ENCODE data around the gene ELOB.
"Not testable (repeated sequence)": the region's sequence is repeated elsewhere in the genome, so short reads cannot be mapped to it uniquely, and the experiment has no call there.

The ELOB gene

DNA sequence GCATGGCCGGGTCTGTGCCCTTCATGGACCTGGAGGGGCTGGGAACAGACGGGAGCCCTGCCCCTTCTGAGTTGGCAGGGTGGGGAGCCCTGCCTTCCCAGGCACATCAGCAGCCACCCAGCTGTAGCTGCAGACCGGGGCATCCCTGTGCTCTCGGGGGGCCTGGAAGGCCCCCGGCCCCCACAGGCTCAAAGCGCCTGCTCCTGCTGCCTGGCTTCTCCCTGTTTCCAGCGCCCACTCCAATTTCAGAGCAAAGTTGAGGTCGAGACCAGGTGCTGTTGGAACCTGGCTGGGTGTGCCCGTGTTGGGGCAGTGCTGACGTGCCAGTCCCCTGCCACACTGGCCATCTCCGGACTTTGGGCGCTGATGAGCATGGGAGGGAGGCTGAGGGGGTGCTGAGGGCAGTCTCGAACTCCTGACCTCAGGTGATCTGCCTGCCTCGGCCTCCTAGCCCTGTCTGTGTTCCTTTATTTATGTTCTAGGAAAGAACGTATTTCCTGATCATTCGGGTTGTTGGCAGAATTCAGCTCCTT, 52.2 kb downstream of the ELOB start:
- Histone ChIP-seq H4K20me1 (ENCODE audit: insufficient read depth, low read length) (no peaks in the 10 kb centered on the region), H3K4me1 (ENCODE audit: insufficient read depth, low read length) (peaks cover 19% of the 10 kb centered on the region), H3K4me2 (ENCODE audit: insufficient read depth, low read length) (no peak overlapping the region), H3K79me2 (ENCODE audit: insufficient read depth, low read length) (no peaks in the 10 kb centered on the region), H3K9ac (ENCODE audit: low read depth, low read length) (no peak overlapping the region), H3K27ac (ENCODE audit: low read length) (no peak overlapping the region), H3K27me3 (ENCODE audit: insufficient read depth, low read length, poor library complexity) (peaks cover 5% of the 10 kb centered on the region), H2AFZ (ENCODE audit: low read depth, low read length) (no peak overlapping the region), H3K4me3 (ENCODE audit: low read depth in 1 of 2, low read length in 2 of 2) (no peak overlapping the region), H3K36me3 (ENCODE audit: insufficient read depth, low read length) (no peaks in the 10 kb centered on the region), H3K9me3 (ENCODE audit: insufficient read depth, low read length, severe bottlenecking) (no peaks in the 10 kb centered on the region)
- ATAC-seq (ENCODE audit: insufficient read depth, low read depth), result no peak
- no peak for TF ChIP-seq EZH2 (IDR thresholded peaks at IDR 0.05; ENCODE audit: borderline replicate concordance, low read depth, low read length, severe bottlenecking)
- TF ChIP-seq, protein P1, sequence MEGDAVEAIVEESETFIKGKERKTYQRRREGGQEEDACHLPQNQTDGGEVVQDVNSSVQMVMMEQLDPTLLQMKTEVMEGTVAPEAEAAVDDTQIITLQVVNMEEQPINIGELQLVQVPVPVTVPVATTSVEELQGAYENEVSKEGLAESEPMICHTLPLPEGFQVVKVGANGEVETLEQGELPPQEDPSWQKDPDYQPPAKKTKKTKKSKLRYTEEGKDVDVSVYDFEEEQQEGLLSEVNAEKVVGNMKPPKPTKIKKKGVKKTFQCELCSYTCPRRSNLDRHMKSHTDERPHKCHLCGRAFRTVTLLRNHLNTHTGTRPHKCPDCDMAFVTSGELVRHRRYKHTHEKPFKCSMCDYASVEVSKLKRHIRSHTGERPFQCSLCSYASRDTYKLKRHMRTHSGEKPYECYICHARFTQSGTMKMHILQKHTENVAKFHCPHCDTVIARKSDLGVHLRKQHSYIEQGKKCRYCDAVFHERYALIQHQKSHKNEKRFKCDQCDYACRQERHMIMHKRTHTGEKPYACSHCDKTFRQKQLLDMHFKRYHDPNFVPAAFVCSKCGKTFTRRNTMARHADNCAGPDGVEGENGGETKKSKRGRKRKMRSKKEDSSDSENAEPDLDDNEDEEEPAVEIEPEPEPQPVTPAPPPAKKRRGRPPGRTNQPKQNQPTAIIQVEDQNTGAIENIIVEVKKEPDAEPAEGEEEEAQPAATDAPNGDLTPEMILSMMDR (IDR thresholded peaks at IDR 0.05; ENCODE audit: borderline replicate concordance, extremely low read depth, low read length, poor library complexity, severe bottlenecking), result no peak
- DNase-seq, result no peak

DNA sequence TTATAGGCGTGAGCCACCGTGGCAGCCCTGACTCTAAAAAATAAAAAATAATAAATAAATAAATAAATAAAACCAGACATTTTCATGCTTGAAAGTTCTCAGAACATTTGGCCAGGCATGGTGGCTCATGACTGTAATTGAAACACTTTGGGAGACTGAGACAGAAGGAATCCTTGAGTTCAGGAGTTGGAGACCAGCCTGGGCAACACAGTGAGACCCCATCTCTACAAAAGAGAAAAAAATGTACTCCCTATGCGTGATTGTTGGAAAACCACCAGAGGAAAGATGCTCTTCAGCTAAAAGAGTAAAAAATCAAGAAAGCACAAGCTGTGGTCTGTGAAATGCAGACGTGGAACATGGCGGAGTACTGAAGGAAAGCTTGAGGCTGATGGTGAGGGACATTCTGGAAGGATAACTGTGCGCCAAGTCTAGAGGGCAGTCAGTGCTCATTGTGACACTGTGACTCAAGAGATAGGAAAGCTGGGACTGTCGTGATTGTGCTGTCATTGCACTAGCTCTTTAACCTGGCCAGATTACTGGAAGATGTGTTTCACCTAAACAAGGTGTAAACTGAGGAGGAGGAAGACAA, 52.9 kb downstream of the ELOB start:
- TF ChIP-seq EZH2 (IDR thresholded peaks at IDR 0.05; ENCODE audit: borderline replicate concordance, low read depth, low read length, severe bottlenecking), result no peak
- TF ChIP-seq, protein P1 (IDR thresholded peaks at IDR 0.05; ENCODE audit: borderline replicate concordance, extremely low read depth, low read length, poor library complexity, severe bottlenecking), result no peak
- H3K79me2 ChIP-seq (ENCODE audit: insufficient read depth, low read length), result no peaks in the 10 kb centered on the region
- H3K4me1 ChIP-seq (ENCODE audit: insufficient read depth, low read length), result peaks cover 24% of the 10 kb centered on the region

DNA sequence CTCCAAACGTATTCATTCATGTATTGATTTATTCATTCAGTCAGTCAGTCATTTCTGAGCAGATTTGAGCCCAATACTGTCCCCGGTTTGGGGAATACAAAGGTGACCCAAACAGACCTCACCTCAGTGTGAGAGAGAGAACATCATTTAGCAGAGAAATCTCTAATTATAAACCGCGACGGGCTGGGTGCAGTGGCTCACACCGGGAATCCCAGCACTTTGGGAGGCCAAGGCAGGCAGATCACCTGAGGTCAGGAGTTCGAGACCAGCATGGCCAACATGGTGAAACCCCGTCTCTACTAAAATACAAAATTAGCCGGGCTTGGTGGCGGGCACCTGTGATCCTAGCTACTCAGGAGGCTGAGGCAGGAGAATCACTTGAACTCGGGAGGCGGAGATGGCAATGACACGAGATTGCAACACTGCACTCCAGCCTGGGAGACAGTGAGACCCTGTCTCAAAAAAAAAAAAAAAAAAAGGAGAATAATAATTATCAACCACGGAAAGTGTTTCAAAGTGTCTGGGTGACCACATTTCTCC, 55.4 kb downstream of the ELOB start:
- H4K20me1 ChIP-seq (ENCODE audit: insufficient read depth, low read length); ATAC-seq (ENCODE audit: insufficient read depth, low read depth): not testable (repeated sequence)
- H3K9ac ChIP-seq (ENCODE audit: low read depth, low read length), result peak overlapping the region; percentile 88

More for the DNA sequence above, 52.9 kb downstream of the ELOB start:
- Histone ChIP-seq H4K20me1 (ENCODE audit: insufficient read depth, low read length) (no peaks in the 10 kb centered on the region), H3K36me3 (ENCODE audit: insufficient read depth, low read length) (no peaks in the 10 kb centered on the region), H3K9me3 (ENCODE audit: insufficient read depth, low read length, severe bottlenecking) (no peaks in the 10 kb centered on the region), H2AFZ (ENCODE audit: low read depth, low read length) (peak overlapping the region; percentile 39; the same call in 1 of the 2 replicates), H3K27ac (ENCODE audit: low read length) (no peak overlapping the region), H3K27me3 (ENCODE audit: insufficient read depth, low read length, poor library complexity) (peaks cover 5% of the 10 kb centered on the region), H3K4me3 (ENCODE audit: low read depth in 1 of 2, low read length in 2 of 2) (no peak overlapping the region), H3K4me2 (ENCODE audit: insufficient read depth, low read length) (no peak overlapping the region), H3K9ac (ENCODE audit: low read depth, low read length) (no peak overlapping the region)
- no peak for ATAC-seq (ENCODE audit: insufficient read depth, low read depth)
- no peak for DNase-seq

More for the DNA sequence above, 55.4 kb downstream of the ELOB start:
- not testable (repeated sequence) for H3K27me3 ChIP-seq (ENCODE audit: insufficient read depth, low read length, poor library complexity); H3K79me2 ChIP-seq (ENCODE audit: insufficient read depth, low read length); H3K36me3 ChIP-seq (ENCODE audit: insufficient read depth, low read length); DNase-seq; H3K9me3 ChIP-seq (ENCODE audit: insufficient read depth, low read length, severe bottlenecking)
- Histone ChIP-seq H3K4me1 (ENCODE audit: insufficient read depth, low read length) (peaks cover 24% of the 10 kb centered on the region), H3K4me3 (ENCODE audit: low read depth in 1 of 2, low read length in 2 of 2) (peak overlapping the region; percentile 63 to 74), H2AFZ (ENCODE audit: low read depth, low read length) (peak overlapping the region; percentile 95), H3K4me2 (ENCODE audit: insufficient read depth, low read length) (peak overlapping the region; percentile 90), H3K27ac (ENCODE audit: low read length) (peak overlapping the region; percentile 76)

Data from DND-41 (cell line).